Measurements from ENCODE around the gene BCCIP.

- TF ChIP-seq POLR2A (IDR thresholded peaks at IDR 0.05; ENCODE audit: low read length), result no peak
- TF ChIP-seq GATA1 (IDR thresholded peaks at IDR 0.05; ENCODE audit: low read depth, low read length), result no peak
Observed at GRCh38 chr10:125779403-125780327, 43.7 kb upstream of the BCCIP start.

Data from erythroblast (primary cell).